ENCODE data around the gene RILPL1.
"Not testable (repeated sequence)": the region's sequence is repeated elsewhere in the genome, so short reads cannot be mapped to it uniquely, and the experiment has no call there.

Gene RILPL1, protein sequence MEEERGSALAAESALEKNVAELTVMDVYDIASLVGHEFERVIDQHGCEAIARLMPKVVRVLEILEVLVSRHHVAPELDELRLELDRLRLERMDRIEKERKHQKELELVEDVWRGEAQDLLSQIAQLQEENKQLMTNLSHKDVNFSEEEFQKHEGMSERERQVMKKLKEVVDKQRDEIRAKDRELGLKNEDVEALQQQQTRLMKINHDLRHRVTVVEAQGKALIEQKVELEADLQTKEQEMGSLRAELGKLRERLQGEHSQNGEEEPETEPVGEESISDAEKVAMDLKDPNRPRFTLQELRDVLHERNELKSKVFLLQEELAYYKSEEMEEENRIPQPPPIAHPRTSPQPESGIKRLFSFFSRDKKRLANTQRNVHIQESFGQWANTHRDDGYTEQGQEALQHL

DNA sequence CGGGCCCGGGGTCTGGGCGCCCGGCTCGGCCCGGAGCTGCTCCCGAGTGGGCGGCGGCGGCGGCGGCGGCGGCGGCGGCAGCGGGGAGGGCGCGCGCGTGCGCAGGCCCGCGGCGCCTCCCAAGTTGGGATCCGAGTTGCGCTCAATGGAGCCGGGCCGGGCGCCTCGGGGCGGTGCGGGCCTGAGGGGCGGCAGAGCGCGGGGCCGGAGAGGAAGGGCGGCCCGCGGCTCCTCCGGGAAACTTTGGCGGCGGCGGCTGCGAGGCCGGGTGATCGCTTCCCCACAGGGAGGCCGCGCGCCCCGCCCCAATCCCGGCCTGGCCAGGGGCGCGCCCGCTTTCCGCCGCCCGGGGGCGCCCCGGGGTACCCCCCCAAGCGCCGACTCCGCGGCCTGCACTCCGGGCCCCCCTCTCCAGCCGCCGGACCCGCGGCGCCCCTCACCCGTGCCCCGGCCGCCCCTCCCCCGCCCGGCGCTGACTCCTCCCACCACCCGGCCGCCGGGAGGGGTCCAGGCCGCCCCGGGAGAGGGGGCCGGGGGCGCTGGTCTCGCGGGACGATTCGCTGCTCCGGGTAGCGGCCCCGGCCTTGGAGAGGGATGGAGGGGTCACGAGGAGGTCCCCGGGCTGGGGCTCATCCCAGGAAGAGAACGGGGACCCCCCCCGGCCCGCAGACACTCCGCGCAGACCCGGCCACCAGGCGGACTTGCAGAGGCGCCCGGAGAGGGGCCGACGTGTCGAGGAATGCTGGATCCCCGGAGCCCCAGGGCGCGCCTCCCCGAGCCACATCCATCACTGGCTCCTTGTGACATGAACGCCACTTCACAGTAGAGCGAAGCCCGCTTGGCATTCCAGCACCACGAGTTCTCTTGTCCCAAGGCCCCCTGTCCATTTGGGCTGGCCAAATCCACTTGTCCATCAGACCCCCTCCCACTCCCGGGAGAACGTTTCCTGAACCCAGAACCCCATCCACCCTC lies at the start of gene RILPL1:
Gene RILPL1, minus strand, starts transcription at position 48 of the 972 bp plus-strand sequence. CDS start 237 bp downstream, outside the sequence.
- peak; percentile 63 to 74 for DNase-seq

DNA sequence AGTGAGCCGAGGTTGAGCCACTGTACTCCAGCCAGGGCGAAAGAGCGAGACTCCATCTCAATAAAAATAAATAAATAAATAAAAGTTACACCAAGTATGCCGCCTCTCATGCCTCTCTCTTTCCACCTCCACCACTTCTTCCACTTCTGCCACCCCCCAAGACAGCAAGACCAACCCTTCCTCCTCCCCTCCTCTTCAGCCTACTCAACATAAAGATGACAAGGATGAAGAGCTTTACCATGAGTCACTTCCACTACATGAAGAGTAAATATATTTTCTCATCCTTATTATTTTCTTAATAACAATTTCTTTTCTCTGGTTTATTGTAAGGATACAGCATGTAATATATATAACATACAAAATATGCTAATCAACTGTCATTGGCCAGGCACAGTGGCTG lies 47.3 kb upstream of the RILPL1 start:
- DNase-seq, result no peak

DNA sequence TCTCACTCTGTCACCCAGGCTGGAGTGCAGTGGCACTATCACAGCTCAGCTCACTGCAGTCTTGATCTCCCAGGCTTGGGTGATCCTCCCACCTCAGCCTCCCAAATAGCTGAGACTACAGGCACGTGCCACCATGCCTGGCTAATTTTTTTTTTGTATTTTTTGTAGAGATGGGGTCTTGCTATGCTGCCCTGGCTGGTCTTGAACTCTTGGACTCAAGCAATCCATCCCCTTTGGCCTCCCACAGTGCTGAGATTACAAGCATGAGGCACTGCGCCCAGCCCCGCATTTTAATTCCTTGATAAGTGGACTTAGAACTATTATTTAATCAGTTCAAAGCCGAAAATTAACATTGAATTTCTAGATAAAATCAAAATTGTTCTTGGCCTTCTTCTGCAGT lies 45.3 kb upstream of the RILPL1 start:
- DNase-seq, result not testable (repeated sequence)

DNA sequence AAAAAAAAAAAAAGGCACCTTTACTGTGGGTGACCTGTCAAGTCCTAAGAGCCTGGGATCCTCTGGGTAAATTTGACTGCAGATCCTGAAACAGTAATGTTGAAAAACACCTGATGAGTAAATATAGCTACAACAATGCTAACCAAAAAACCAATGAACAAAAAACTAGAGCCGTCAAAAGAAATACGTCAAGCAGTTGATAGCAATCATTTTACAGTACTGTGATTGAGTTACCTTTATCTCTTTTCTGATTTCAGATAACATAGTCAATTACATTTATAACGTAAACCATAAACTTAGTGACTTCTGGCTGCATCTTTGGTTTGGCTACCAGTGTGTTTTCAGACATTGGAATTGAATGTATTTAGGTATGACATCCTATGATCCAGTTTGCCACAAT lies 44.7 kb upstream of the RILPL1 start:
- no peak for DNase-seq

DNA sequence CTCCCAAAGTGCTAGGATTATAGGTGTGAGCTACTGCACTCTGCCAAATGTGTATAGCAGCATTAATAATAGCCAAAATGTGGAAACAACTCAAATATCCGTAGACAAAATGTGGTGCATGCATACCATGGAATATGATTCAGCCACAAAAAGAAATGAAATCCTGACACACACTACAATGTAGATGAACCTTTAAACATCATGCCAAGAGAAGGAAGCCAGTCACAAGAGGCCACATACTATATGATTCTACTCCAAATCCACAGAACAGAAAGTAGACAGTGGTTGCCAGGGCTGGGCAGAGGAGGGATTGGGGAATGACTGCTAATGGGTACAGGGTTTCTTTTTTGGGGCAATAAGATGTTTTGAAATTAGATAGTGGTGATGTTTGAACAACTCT lies 43.1 kb upstream of the RILPL1 start:
- no peak for DNase-seq

DNA sequence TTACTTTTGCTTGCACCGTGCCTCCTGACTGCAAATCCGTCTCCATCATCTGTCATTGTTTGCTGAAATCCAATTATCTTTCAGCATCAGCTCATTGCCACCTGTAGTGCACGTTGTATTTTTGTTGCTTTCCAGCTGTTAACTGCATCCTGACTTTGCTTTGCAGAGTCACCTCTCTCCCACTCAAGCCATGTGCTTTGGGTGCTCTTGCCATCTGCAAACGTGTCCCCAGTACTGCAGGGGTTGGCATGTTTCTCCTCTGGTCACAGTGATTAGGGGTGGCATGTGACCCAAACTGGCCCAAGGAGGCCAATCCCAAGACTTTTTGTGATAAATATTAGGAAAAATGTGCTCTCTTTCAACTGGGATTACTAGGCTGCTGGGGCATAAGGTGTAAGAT lies 40.4 kb upstream of the RILPL1 start:
- DNase-seq, result no peak

DNA sequence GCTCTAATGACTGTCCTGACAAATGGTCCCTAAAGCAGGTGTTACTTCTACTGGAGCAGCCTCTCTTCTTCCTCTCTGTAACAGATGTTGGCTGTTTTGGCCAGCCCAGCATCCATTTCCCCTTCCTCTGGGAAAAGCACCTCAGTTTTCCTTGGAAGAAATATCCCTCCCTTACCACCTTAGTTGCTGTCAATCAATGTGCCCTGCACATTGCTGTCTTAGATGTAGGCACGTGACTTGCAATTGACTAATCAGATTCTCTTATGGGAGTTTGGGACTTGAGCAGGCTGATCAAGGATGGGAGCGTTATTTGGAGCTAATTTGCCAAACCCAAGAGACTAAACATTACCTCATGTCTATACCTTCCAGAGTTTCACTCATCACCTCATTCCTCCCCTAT lies 38.9 kb upstream of the RILPL1 start:
- no peak for DNase-seq

DNA sequence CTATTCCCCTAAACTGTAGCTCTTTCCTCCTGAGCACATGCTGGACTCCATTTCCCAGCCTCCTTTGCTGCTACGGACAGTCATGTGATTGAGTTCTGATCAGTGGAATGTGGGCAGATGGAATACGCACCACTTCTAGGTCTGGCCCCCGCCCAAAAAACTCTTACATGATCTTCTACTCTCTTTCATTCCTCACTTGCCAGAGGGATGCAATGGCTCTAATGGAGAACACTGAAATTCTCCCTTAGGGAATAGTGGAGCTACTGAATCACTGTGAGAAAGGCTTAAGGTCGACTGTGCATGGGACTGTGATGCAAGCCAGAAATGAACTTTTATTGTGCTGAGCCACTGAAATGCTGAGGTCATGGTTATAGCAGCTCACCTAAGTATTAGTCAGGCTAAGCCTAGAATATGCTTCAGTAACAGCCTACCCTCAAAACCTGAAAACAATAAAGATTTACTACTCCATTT lies 37.9 kb upstream of the RILPL1 start:
- DNase-seq, result no peak

DNA sequence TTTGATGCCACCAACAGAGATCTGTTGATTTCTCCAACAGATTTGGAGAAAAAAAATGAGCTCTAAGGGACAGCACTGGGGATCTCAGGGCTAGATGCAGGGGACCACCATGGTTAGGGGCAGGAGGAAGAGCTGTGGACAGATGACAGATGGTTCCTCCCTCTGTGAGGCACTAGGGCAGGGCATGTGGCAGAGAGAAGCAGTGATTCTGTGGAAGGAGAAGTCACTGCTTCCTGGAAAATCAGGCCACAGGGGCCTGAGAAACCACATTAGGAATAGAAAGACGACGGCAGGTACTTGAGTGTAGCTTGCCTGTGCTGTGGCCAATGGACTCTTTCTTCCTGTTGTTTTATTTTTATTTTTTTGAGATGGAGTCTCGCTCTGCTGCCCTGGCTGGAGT lies 25.9 kb upstream of the RILPL1 start:
- no peak for DNase-seq

DNA sequence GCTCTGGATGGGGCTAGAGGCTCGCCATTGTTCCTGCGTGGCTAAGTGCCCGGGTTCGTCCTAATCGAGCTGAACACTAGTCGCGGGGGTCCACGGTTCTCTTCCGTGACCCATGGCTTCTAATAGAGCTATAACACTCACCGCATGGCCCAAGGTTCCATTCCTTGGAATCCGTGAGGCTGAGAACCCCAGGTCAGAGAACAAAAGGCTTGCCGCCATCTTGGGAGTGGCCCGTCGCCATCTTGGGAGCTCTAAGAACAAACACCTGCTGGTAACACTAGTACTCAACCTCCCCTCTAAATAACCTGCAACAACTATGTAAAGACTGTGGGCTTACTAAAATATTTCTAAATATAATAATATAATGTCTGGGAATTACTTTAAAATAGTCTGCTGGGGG lies 25.0 kb upstream of the RILPL1 start:
- DNase-seq, result not testable (repeated sequence)

DNA sequence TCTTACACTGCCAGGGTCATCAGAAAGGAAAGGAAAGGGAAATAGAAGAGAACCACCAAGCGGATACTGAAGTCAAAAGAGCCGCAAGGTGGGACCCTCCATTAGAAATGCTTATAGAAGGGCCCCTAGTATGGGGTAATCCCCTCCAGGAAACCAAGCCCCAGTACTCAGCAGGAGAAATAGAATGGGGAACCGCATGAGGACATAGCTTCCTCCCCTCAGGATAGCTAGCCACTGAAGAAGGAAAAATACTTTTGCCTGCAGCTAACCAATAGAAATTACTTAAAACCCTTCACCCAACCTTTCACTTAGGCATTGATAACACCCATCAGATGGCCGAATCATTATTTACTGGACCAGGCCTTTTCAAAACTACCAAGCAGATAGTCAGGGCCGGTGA lies 21.3 kb upstream of the RILPL1 start:
- not testable (repeated sequence) for DNase-seq

DNA sequence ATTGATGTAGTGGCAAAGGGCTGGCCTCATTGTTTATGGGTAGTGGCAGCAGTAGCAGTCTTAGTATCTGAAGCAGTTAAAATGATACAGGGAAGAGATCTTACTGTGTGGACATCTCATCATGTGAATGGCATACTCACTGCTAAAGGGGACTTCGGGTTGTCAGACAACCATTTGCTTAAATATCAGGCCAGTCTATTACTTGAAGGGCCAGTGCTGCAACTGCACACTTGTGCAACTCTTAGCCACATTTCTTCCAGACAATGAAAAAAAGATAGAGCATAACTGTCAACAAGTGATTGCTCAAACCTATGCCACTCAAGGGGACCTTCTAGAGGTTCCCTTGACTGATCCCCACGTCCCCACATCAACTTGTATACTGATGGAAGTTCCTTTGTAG lies 20.6 kb upstream of the RILPL1 start:
- not testable (repeated sequence) for DNase-seq

DNA sequence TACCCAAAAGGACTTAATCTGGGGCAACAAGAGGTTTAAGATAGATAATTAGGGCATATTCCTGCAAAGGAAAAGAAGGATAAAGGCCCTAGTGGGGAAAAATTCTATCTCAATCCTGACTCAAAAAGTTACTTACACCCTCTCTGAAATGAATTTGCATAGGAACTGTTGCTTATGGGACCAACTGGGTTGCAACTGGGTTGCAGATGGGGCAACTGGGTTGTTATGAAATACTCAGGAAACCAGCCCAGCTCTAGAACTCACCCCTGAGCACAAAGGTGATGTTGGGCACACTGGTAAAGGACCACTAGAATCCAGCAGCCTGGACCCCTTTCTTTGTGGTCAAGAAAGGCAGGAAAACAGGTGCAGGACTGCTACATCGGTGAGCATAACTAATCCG lies 17.2 kb upstream of the RILPL1 start:
- DNase-seq, result no peak

DNA sequence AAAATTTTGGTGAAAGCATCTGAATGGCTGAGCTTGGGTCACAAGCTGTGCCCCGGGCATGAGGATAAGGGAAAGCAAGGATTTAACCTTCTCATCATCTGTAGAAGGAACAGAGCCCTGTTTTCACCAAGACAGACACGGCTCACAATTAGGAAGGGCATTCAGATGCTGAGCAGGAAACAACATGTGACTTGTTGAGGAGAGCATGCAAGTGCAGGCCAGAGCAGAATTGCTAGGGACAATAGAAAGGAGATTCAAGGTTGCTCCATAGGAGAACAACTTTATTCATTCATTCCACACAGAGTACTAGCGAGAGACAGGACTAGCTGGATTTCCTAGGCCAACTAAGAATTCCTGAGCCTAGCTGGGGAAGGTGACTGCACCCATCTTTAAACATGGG lies 14.6 kb upstream of the RILPL1 start:
- DNase-seq, result no peak

DNA sequence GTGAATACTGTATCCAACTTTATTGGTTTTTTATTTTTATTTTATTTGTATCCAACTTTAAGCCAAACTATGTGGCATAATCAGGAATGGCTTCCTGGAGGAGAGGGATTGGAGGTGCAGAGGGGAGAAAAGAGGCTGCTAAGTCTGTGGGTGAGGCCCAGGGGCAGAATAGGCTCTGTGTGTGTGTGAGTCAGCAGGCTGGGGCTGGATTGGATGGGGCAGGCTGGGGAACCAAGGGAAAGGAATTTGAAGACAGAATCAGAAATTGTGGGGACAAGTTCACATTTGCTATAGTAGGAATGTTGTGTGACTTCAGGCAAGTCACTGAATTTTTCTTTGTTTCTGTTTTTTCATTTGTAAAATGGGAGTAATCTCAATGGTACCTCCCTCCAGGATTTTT lies 12.8 kb upstream of the RILPL1 start:
- no peak for DNase-seq

DNA sequence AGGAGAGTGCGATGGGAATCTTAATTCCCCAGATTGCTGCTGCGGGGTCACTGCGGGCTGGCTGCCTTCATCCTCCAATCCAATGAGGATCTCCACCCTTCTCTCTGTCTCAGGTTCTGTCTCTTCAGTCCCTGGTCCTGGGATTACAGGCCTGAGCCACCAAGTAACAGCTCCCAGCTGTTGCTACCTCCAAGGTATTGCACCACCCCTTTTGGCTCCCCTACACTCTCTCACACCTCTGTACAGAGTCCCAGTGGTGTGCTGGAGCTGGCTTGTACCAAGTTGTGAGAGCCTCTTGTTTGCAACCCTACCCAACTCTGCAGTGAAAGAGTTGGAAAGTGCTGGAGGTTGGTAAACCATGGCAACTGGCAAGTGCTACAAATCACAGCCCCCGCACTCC lies 10.0 kb upstream of the RILPL1 start:
- no peak for DNase-seq

DNA sequence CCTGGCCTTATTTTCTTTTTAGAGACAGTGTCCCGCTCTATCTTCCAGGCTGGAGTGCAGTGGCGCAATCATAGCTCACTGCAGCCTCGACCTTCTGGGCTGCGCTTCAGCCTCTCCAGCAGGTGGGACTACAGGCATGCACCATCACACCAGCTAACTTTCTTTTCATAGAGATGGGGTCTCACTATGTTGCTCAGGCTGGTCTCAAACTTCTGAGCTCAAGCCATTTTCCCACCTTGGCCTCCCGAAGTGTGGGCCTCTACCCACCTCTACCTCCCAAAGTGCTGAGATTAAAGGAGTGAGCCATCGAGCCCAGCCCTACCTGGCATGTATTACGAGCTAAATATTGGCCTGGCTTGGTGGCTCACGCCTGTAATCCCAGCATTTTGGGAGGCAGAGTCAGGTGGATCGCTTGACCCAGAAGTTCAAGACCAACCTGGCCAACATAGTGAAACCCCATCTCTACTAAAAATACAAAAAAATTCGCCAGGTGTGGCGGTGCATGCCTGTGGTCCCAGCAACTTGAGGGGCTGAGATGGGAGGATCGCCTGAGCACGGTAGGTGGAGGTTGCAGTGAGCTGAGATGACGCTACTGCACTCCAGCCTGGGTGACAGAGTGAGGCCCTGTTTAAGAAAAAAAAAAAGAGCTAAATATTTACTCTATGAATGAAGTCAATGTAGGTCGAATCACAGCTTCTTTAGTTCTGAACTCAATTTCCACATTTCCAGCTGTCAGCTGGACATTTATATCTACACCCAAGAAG lies 7.6 kb upstream of the RILPL1 start:
- no peak for DNase-seq

DNA sequence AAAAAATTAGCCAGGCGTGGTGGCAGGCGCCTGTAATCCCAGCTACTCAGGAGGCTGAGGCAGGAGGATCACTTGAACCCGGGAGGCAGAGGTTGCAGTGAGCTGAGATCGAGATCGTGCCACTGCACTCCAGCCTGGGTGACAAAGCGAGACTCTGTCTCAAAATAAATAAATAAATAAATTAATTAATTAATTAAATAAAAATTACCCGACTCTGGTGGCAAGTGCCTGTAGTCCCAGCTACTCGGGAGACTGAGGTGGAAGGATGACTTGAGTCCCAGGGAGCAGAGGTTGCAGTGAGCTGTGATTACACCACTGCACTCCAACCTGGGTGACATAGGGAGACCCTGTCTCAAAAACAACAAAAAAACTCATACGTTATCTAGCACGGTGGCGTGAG lies 2.4 kb upstream of the RILPL1 start:
- not testable (repeated sequence) for DNase-seq

DNA sequence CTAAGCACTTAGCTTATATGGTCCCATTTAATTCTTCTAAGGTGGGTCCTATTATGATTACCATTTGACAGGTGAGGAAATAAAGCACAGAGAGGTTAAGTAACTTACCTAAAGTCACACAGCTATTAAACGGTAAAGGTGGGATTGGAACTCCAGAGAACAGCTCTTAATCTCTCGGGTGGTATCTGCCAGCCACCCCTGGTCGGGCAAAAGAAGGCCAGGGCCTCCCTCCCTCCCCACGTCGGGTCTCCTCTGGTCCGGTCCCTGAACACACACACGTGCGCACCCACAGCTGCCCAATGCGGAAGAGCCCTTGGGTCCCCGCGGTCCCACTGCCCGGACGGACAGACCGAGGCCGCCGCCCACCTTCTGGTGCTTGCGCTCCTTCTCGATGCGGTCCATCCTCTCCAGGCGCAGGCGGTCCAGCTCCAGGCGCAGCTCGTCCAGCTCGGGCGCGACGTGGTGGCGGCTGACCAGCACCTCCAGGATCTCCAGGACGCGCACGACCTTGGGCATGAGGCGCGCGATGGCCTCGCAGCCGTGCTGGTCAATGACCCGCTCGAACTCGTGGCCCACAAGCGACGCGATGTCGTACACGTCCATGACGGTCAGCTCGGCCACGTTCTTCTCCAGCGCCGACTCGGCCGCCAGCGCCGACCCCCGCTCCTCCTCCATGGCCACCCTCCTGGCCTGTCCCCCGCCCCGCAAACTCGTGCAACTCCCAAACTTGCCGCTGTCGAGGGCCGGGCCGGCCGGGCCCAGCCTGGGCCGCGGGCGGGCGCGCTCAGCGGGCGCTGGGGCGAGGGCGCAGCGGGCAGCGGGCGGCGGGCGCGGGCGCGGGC lies 490 bp downstream of the RILPL1 start:
- DNase-seq, result peak; percentile 39 to 56

DNA sequence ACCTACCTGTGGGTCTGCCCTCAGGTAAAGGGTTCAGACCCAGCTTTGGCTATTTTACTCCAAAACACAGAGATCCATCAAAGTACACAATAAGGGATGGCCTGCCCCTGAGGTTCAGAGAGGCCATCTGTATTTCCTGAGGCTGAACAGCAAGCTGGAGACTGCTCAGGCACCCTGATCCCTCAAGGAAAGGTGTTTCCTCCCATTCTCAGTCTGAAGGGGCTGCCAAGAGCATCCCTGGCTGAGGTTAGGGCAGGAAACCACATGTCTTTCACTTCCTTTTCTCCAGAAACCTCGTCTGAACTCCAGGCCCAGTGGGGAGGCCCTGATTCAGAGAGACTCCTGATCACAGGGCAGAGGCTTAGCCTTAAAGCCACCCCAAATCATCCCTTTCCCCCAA lies 1.5 kb downstream of the RILPL1 start:
- peak in 1 of 2 experiments; percentile 33 for DNase-seq

DNA sequence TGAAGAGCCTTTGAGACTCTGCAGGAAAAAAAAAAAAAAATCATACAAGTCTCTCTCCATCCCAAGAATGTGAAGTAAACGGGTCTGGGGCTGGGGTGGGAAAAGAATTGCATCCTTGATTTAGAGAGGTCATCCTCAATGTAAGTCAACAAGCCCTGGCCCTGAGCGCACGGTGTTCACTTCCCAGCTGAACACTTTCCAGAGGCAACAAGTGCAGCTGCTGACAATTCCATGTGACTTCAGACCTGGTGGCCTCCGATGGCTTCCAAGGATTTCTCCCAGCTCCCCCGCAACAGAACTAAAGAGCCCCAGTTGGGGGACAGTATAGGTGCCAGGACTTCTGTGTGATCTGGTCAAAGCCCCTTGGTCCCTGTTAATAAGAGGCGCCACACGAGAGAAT lies 2.4 kb downstream of the RILPL1 start:
- no peak for DNase-seq

DNA sequence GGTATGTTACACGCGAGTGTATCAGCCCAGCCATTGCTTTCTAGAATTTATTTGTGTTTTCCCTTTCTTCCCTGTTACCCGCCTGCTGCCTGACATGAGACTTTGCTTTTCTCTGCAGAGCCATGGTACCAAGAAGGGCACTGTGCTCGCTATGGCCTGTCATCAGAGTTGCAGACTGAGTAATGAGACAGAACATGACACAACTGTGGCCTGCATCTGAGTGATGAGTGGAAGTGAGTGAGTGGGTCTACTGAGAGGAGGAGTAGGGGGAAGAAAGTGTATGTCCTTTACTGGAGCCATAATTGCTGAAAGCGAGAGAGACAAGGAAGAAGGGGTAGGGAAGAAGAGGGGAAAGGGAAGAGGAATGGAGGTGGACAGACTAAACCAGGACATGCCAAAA lies 2.9 kb downstream of the RILPL1 start:
- no peak for DNase-seq

Measured in activated T-cell treated with anti-CD3 and anti-CD28 coated beads, Interleukin-2, amount 50 U/mL, for 48 hours (primary cell).